Smooth muscle cell (in vitro differentiated cells): ENCODE results near the gene TADA3. TPM values are rescaled to one million over a fixed set of nuclear protein-coding genes. Genes with fewer than 3 reads are reported as not detected.

Source experiments
- DNase-seq: peaks from one replicate; lab custom pipeline; 2025; ENCODE audit not compliant: unreplicated experiment; lab: John Stamatoyannopoulos, UW
- H2AFZ ChIP-seq: fragments of 200-600 bp; sonication (generic); 2 replicates; pipeline ENCODE4 v1.6.0; 2016; ENCODE audit warnings: antibody characterized with exemption, low read depth, mild to moderate bottlenecking
- H3F3A ChIP-seq: fragments of 200-600 bp; sonication (generic); 2 replicates; pipeline ENCODE4 v1.6.0; 2017; ENCODE audit warnings: antibody characterized with exemption, low read depth
- H3K27ac ChIP-seq: fragments of 200-600 bp; sonication (generic); 2 replicates; pipeline ENCODE4 v1.5.1; 2016; ENCODE audit warnings: low read depth, mild to moderate bottlenecking
- H3K27me3 ChIP-seq: fragments of 200-600 bp; sonication (generic); 2 replicates; pipeline ENCODE4 v1.6.1; 2016; ENCODE audit warnings: low read depth, mild to moderate bottlenecking
- H3K36me3 ChIP-seq: fragments of 200-600 bp; sonication (generic); 2 replicates; pipeline ENCODE4 v1.5.1; 2016; ENCODE audit warnings: low read depth
- H3K4me1 ChIP-seq: fragments of 200-600 bp; sonication (generic); 2 replicates; pipeline ENCODE4 v1.5.1; 2016; ENCODE audit warnings: low read depth
- H3K4me2 ChIP-seq: fragments of 200-600 bp; sonication (generic); 2 replicates; pipeline ENCODE4 v1.6.0; 2016; ENCODE audit warnings: mild to moderate bottlenecking
- H3K4me3 ChIP-seq: fragments of 200-600 bp; sonication (generic); 2 replicates; pipeline ENCODE4 v1.5.1; 2016; ENCODE audit warnings: mild to moderate bottlenecking
- H3K79me2 ChIP-seq: fragments of 200-600 bp; sonication (generic); 2 replicates; pipeline ENCODE4 v1.6.0; 2016; ENCODE audit warnings: low read depth, mild to moderate bottlenecking
- H3K9ac ChIP-seq: fragments of 200-600 bp; sonication (generic); 2 replicates; pipeline ENCODE4 v1.6.0; 2016; ENCODE audit warnings: low read depth
- H3K9me3 ChIP-seq: fragments of 200-600 bp; sonication (generic); replicated peaks from 2 replicates; pipeline ENCODE4 v1.5.1; 2016; ENCODE audit warnings: low read depth
- H4K20me1 ChIP-seq: fragments of 200-600 bp; sonication (generic); 2 replicates; pipeline ENCODE4 v1.6.0; 2016; ENCODE audit warnings: low read depth
- WGBS: methylation state at CpG from one replicate; pipeline ENCODE4 v1.1.7; 2016; ENCODE audit warnings: low lambda C conversion rate; 5-methylcytosine and 5-hydroxymethylcytosine counted together
- polyA plus RNA-seq: library from polyadenylated mRNA; unstranded; fragments of >200 nt; fragmentation: Nextera tagmentation; extraction: Ambion mirVana; gene quantifications from 2 replicates; pipeline ENCODE4 v1.2.1, GENCODE V29; 2016
- total RNA-seq: library from RNA; depleted of rRNA; stranded (reverse); fragments of >200 nt; gene quantifications from 2 replicates; pipeline ENCODE4 v1.2.3, GENCODE V29; 2014
- TF ChIP-seq, protein P1 (sequence below): fragments of 200-600 bp; sonication (generic); IDR thresholded peaks from 2 replicates; pipeline ENCODE4 v1.5.1; 2017; ENCODE audit warnings: borderline replicate concordance, mild to moderate bottlenecking, antibody characterized with exemption; ENCODE audit not compliant: insufficient read depth, poor library complexity, severe bottlenecking

TADA3 gene
- total and polyA plus RNA-seq, 2 experiments from 2014 or later, result 51.8 to 79.6 TPM

DNA sequence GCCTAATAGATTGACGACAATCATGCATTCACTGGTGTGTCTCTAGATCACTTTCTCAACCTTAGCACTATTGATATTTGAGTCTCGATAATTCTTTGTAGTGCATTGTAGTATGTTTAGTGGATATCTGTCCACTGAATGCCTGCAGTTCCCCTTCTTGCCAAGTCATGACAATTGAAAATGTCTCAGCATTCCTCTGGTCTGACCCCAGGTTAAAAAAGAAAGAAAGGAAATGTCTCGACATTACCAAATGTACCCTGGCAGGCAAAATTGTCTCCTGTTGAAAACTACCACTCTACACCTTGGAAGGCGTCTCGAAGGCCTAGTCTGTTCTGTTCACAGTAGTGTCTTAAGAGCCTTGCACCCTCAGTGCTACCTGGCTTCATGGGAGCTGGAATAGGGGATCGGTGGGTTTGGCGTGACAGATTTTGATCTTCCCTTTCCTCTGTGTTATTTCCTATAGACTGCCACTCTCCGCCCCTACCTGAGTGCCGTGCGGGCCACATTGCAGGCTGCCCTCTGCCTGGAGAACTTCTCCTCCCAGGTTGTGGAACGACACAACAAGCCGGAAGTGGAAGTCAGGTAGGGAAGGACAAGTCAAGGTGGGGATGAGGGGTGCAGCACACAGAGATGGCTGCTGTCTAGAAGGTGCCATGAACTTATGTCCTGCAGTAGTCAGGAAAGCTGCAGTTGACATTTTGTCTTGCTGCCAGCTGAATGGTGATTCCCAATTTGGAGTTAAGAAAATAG lies 5.1 kb upstream of the TADA3 start:
- 97% methylated on average over 12 of the region's 12 CpGs for WGBS
- TF ChIP-seq, protein P1, sequence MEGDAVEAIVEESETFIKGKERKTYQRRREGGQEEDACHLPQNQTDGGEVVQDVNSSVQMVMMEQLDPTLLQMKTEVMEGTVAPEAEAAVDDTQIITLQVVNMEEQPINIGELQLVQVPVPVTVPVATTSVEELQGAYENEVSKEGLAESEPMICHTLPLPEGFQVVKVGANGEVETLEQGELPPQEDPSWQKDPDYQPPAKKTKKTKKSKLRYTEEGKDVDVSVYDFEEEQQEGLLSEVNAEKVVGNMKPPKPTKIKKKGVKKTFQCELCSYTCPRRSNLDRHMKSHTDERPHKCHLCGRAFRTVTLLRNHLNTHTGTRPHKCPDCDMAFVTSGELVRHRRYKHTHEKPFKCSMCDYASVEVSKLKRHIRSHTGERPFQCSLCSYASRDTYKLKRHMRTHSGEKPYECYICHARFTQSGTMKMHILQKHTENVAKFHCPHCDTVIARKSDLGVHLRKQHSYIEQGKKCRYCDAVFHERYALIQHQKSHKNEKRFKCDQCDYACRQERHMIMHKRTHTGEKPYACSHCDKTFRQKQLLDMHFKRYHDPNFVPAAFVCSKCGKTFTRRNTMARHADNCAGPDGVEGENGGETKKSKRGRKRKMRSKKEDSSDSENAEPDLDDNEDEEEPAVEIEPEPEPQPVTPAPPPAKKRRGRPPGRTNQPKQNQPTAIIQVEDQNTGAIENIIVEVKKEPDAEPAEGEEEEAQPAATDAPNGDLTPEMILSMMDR, result no peak
- Histone ChIP-seq H3K4me2 (no peak overlapping the region), H3K9me3 (no peaks in the 10 kb centered on the region), H3K27ac (no peak overlapping the region), H4K20me1 (peaks cover 52% of the 10 kb centered on the region), H3K27me3 (no peaks in the 10 kb centered on the region), H2AFZ (no peak overlapping the region), H3K79me2 (peaks cover 67% of the 10 kb centered on the region), H3K36me3 (peaks cover 26% of the 10 kb centered on the region), H3K9ac (no peak overlapping the region), H3K4me1 (peaks cover 5% of the 10 kb centered on the region), H3K4me3 (no peak overlapping the region), H3F3A (no peaks in the 10 kb centered on the region)
- DNase-seq, result no peak

DNA sequence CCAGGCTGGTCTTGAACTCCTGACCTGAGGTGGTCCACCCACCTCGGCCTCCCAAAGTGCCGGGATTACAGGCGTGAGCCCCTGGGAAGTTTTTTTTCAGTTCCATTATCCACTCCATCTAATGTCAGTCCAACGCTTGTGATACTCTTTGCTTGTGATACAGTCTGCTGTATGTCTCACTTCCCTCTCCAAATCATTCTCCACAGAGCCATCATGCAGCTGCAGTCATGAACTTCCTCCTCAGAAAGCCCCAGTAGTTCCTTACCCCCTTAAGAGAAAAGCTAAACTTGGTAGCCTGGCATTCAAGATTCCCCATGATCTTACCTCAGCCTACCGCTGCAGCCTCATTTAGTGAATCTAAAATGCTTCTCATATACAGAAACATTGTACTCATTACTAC lies 2.9 kb upstream of the TADA3 start:
- peaks cover 5% of the 10 kb centered on the region for H3F3A ChIP-seq

DNA sequence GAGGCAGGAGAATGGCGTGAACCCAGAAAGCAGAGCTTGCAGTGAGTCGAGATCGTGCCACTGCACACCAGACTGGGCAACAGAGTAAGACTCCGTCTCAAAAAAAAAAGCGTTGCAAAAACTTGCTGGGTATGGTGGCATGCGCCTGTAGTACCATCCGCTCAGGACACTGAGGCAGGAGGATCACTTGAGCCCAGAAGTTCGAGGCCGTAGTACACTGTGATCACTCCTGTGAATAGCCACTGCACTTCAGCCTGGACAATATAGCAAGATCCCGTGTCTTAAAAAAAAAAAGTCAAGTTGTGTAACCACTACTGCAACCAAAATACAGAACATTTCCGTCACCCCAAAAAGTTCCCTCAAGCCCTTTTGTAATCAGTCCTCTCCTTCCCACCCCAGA lies 2.1 kb upstream of the TADA3 start:
- no peaks in the 10 kb centered on the region for H3K27me3 ChIP-seq
- peaks cover 45% of the 10 kb centered on the region for H4K20me1 ChIP-seq
- peaks cover 71% of the 10 kb centered on the region for H3K79me2 ChIP-seq
- over 99% methylated on average over 11 of the region's 11 CpGs for WGBS
- peak overlapping the region; percentile 86 for H3K4me3 ChIP-seq
- H3K9me3 ChIP-seq, result no peaks in the 10 kb centered on the region
- no peak for DNase-seq
- peaks cover 7% of the 10 kb centered on the region for H3F3A ChIP-seq
- peak overlapping the region; percentile 95 for H3K4me2 ChIP-seq
- peaks cover 20% of the 10 kb centered on the region for H3K36me3 ChIP-seq
- peak overlapping the region; percentile 96 for H3K27ac ChIP-seq
- peaks cover 10% of the 10 kb centered on the region for H3K4me1 ChIP-seq
- no peak overlapping the region for H2AFZ ChIP-seq
- no peak overlapping the region for H3K9ac ChIP-seq
- TF ChIP-seq, protein P1, result no peak

More for the DNA sequence above, 2.9 kb upstream of the TADA3 start:
- H3K4me2 ChIP-seq, result no peak overlapping the region
- no peak overlapping the region for H3K4me3 ChIP-seq
- no peaks in the 10 kb centered on the region for H3K9me3 ChIP-seq
- WGBS, result 96% methylated on average over 5 of the region's 5 CpGs
- H3K9ac ChIP-seq, result no peak overlapping the region
- peaks cover 52% of the 10 kb centered on the region for H4K20me1 ChIP-seq
- H3K27me3 ChIP-seq, result no peaks in the 10 kb centered on the region
- no peak for DNase-seq
- H3K27ac ChIP-seq, result no peak overlapping the region
- TF ChIP-seq, protein P1, result no peak
- H3K4me1 ChIP-seq, result peaks cover 10% of the 10 kb centered on the region
- H3K36me3 ChIP-seq, result peaks cover 20% of the 10 kb centered on the region
- peaks cover 73% of the 10 kb centered on the region for H3K79me2 ChIP-seq
- H2AFZ ChIP-seq, result no peak overlapping the region
